K562 (cell line): ENCODE results near the gene SERPIND1. TPM values are rescaled to one million over a fixed set of nuclear protein-coding genes. Genes with fewer than 3 reads are reported as not detected.

Experiments
- ATAC-seq: fragments of 200-7000 bp; cut with Tn5 transposase; 3 replicates; pipeline ENCODE4 v1.9.1; 2020; ENCODE audit warnings: moderate library complexity
- BruUV-seq: library from RNA; stranded (reverse); fragments of 400-500 nt; replicated peaks from 2 replicates; lab custom pipeline; 2021; lab: Mats Ljungman, UMichigan
- CTCF ChIA-PET: fragments of 300-600 bp; formaldehyde crosslinking; extraction: SDS; loops from one replicate; lab custom pipeline; 2021; ENCODE audit warnings: low intra/inter-chr PET ratio; lab: Yijun Ruan, JAX
- POLR2A ChIA-PET: fragments of 300-600, 350-650 bp; sonication (Branson Sonifier 250); formaldehyde crosslinking; extraction: SDS; loops from one replicate; lab custom pipeline; 2021; ENCODE audit warnings: antibody characterized with exemption, inconsistent platforms; lab: Yijun Ruan, JAX
- DNase-seq, 4 experiments: peaks; one replicate each; pipeline versions ENCODE4 v3.0.0 to v3.0.0-alpha.2; 2011 to 2018; ENCODE audit warnings: low spot score in 3 of 4, mixed read lengths in 3 of 4; ENCODE audit errors: extremely low read depth in 1 of 4
- FAIRE-seq: peaks from 2 replicates; lab custom pipeline; 2011; peaks lifted over from hg19 to GRCh38; lab: Jason Lieb, UNC
- H2AFZ ChIP-seq: 2 replicates; pipeline ENCODE4 v1.6.0; 2011; ENCODE audit warnings: low read depth, low read length, control low read depth, inconsistent platforms
- H3K27ac ChIP-seq: fragments of 200-600 bp; 3 replicates; pipeline ENCODE4 v1.8.0; 2011; ENCODE audit warnings: low read depth, mild to moderate bottlenecking, control low read depth, inconsistent platforms, low read length, moderate library complexity, mixed read lengths; ENCODE audit errors: extremely low read depth
- H3K27me3 ChIP-seq, 2 experiments: fragments of 300-600 bp in 1 of 2; 2 replicates in 1 of 2; 3 replicates in 1 of 2; pipeline versions ENCODE4 v1.6.0 to v1.8.0; 2011; ENCODE audit warnings: inconsistent platforms in 2 of 2, low read length in 2 of 2, mild to moderate bottlenecking in 1 of 2, mixed read lengths in 1 of 2, moderate library complexity in 1 of 2; ENCODE audit not compliant: control insufficient read depth in 2 of 2, insufficient read depth in 2 of 2
- H3K36me3 ChIP-seq: fragments of 300-600 bp; 3 replicates; pipeline ENCODE4 v1.8.0; 2011; ENCODE audit warnings: mild to moderate bottlenecking, low read length, inconsistent platforms; ENCODE audit not compliant: control insufficient read depth, insufficient read depth
- H3K4me1 ChIP-seq, 2 experiments: fragments of 200-600 bp in 1 of 2; replicated peaks in 1 of 2; 2 replicates in 1 of 2; 3 replicates in 1 of 2; pipeline versions ENCODE4 v1.5.1 to v1.8.0; 2011; ENCODE audit warnings: inconsistent platforms in 2 of 2, low read length in 2 of 2, mild to moderate bottlenecking in 1 of 2, mixed read lengths in 1 of 2, moderate library complexity in 1 of 2; ENCODE audit not compliant: control insufficient read depth in 2 of 2, insufficient read depth in 2 of 2
- H3K4me2 ChIP-seq: 2 replicates; pipeline ENCODE4 v1.6.1; 2011; ENCODE audit warnings: low read length, control low read depth, inconsistent platforms, mixed read lengths; ENCODE audit not compliant: insufficient read depth
- H3K4me3 ChIP-seq: fragments of 200-600 bp; sonication (generic), shearing (Covaris generic); 2 replicates; pipeline ENCODE4 v1.5.1; 2016; ENCODE audit warnings: control low read depth, inconsistent platforms
- H3K79me2 ChIP-seq: fragments of 200-600 bp; 3 replicates; pipeline ENCODE4 v1.8.0; 2011; ENCODE audit warnings: low read length, inconsistent platforms; ENCODE audit not compliant: control insufficient read depth, insufficient read depth
- H3K9ac ChIP-seq, 2 experiments: 2 replicates each; pipeline versions ENCODE4 v1.6.0 to v1.6.1; 2011; ENCODE audit warnings: low read depth in 2 of 2, low read length in 2 of 2, control low read depth in 1 of 2, inconsistent platforms in 1 of 2, mild to moderate bottlenecking in 1 of 2, mixed read lengths in 1 of 2; ENCODE audit not compliant: insufficient read depth in 1 of 2
- H3K9me1 ChIP-seq: one replicate; pipeline ENCODE4 v1.6.0; 2011; ENCODE audit warnings: inconsistent platforms, mild to moderate bottlenecking, low read length, moderate library complexity; ENCODE audit not compliant: control insufficient read depth, insufficient read depth
- H3K9me3 ChIP-seq: replicated peaks from 2 replicates; pipeline ENCODE4 v1.5.1; 2011; ENCODE audit warnings: low read depth, low read length, inconsistent platforms; ENCODE audit not compliant: control insufficient read depth, insufficient read depth
- H4K20me1 ChIP-seq: replicated peaks from 2 replicates; pipeline ENCODE4 v1.6.1; 2011; ENCODE audit warnings: low read length, inconsistent platforms, mixed read lengths; ENCODE audit not compliant: control insufficient read depth, insufficient read depth
- ADNP ChIP-seq: fragments of 200-800 bp; sonication (Bioruptor generic); IDR thresholded peaks from 2 replicates; pipeline ENCODE4 v1.6.1; 2016; ENCODE audit warnings: missing genetic modification characterization, missing compliant biosample characterization
- EP300 ChIP-seq: IDR thresholded peaks from 2 replicates; pipeline ENCODE4 v1.6.1; 2012; ENCODE audit warnings: low read length, improper control_type of control experiment
- GATAD2B ChIP-seq: fragments of 450-650 bp; IDR thresholded peaks from 2 replicates; pipeline ENCODE4 v1.6.1; 2017; ENCODE audit warnings: mild to moderate bottlenecking, borderline replicate concordance
- HNRNPLL ChIP-seq: fragments of 200-400 bp; formaldehyde crosslinking; IDR thresholded peaks from 2 replicates; pipeline ENCODE4 v1.6.1; 2017; ENCODE audit warnings: low read length, low read depth, mild to moderate bottlenecking; ENCODE audit not compliant: poor library complexity, severe bottlenecking
- KLF16 ChIP-seq: IDR thresholded peaks from 2 replicates; pipeline ENCODE4 v1.6.1; 2016; ENCODE audit warnings: antibody characterized with exemption
- LCOR ChIP-seq: sonication (generic); formaldehyde crosslinking; IDR thresholded peaks from 2 replicates; pipeline ENCODE4 v1.8.0; 2022; ENCODE audit warnings: mild to moderate bottlenecking, missing genetic modification reagents
- SMC3 ChIP-seq: conservative IDR thresholded peaks from 2 replicates; pipeline ENCODE4 v1.6.1; 2011; ENCODE audit warnings: low read depth, low read length, improper control_type of control experiment; ENCODE audit not compliant: insufficient read depth
- SREBF2 ChIP-seq: sonication (generic); formaldehyde crosslinking; IDR thresholded peaks from 2 replicates; pipeline ENCODE4 v1.4.0; 2020; ENCODE audit warnings: mild to moderate bottlenecking, missing genetic modification reagents
- TEAD4 ChIP-seq, 2 experiments: sonication (generic) in 1 of 2; formaldehyde crosslinking in 1 of 2; IDR thresholded peaks; 2 replicates each; pipeline versions ENCODE4 v1.6.1 to v1.8.0; 2012 to 2022; ENCODE audit warnings: borderline replicate concordance in 1 of 2, inconsistent platforms in 1 of 2, low read length in 1 of 2, mild to moderate bottlenecking in 1 of 2, missing genetic modification reagents in 1 of 2
- U2AF2 ChIP-seq: fragments of 200-400 bp; formaldehyde crosslinking; optimal IDR thresholded peaks from 2 replicates; pipeline ENCODE3; 2017; ENCODE audit warnings: low read depth, mild to moderate bottlenecking, low read length
- ZNF124 ChIP-seq: sonication (generic); formaldehyde crosslinking; IDR thresholded peaks from 2 replicates; pipeline ENCODE4 v1.8.1; 2022; ENCODE audit warnings: missing genetic modification reagents
- ZNF174 ChIP-seq: fragments of 250-450 bp; sonication (Bioruptor Pico); IDR thresholded peaks from 2 replicates; pipeline ENCODE4 v1.4.0; 2020; ENCODE audit warnings: mild to moderate bottlenecking
- ZNF277 ChIP-seq: fragments of 250-450 bp; sonication (Bioruptor Pico); IDR thresholded peaks from 2 replicates; pipeline ENCODE4 v1.8.0; 2022; ENCODE audit warnings: inconsistent platforms, mild to moderate bottlenecking, moderate library complexity, borderline replicate concordance
- ZNF316 ChIP-seq: fragments of 450-650 bp; IDR thresholded peaks from 2 replicates; pipeline ENCODE4 v1.6.1; 2016
- ZNF436 ChIP-seq: fragments of 250-450, 450-650 bp; sonication (Bioruptor Pico); formaldehyde crosslinking; IDR thresholded peaks from 2 replicates; pipeline ENCODE4 v1.7.0; 2020; ENCODE audit warnings: mild to moderate bottlenecking
- WGBS: fragments of 100-300 bp; shearing (Covaris generic); methylation state at CpG from one replicate; pipeline ENCODE4 v1.1.6; 2016; ENCODE audit warnings: low coverage, mixed read lengths; ENCODE audit not compliant: insufficient coverage; ENCODE audit errors: missing lambda C conversion rate; 5-methylcytosine and 5-hydroxymethylcytosine counted together
- in situ Hi-C: fragments of 300-500 bp; cut with MboI; formaldehyde crosslinking; loops from 4 replicates; pipeline ENCODE4 v1.15.0; 2018; ENCODE audit warnings: inconsistent platforms, mixed read lengths
- intact Hi-C: fragments of 100-400 bp; cut with micrococcal nuclease; formaldehyde crosslinking; loops from 2 replicates; pipeline ENCODE4 v1.14.2; 2022
- polyA plus RNA-seq, 8 experiments: library from polyadenylated mRNA; depleted of rRNA in 4 of 8; stranded (reverse) in 5 of 8; unstranded in 3 of 8; fragments of >200 nt; fragmentation: Nextera tagmentation in 2 of 8; fragmentation: Illumina TruSeq in 1 of 8; extraction: Ambion mirVana in 2 of 8; extraction: Trizol in 1 of 8; gene quantifications; 2 replicates each; pipeline versions ENCODE4 v1.2.1 to v1.2.3, GENCODE V29; 2011 to 2014; ENCODE audit warnings: inconsistent platforms in 1 of 8, missing spikeins in 1 of 8
- total RNA-seq, 7 experiments: library from RNA; depleted of rRNA in 6 of 7; stranded (reverse); fragments of >200 nt in 6 of 7; fragmentation: Illumina TruSeq in 2 of 7; extraction: Trizol in 2 of 7; gene quantifications; 2 replicates each; pipeline versions ENCODE4 v1.2.1 to v1.2.3, GENCODE V29; 2011 to 2021; ENCODE audit warnings: low replicate concordance in 1 of 7
- TF ChIP-seq, protein P1 (sequence below): fragments of 450-650 bp; IDR thresholded peaks from 2 replicates; pipeline ENCODE4 v1.6.1; 2016; ENCODE audit warnings: low read depth, mild to moderate bottlenecking, moderate library complexity
- TF ChIP-seq, protein P2 (sequence below): fragments of 450-650 bp; formaldehyde crosslinking; IDR thresholded peaks from 2 replicates; pipeline ENCODE4 v1.4.0; 2020; ENCODE audit warnings: mild to moderate bottlenecking, moderate library complexity
- TF ChIP-seq, protein P3 (sequence below): fragments of 450-650 bp; IDR thresholded peaks from 2 replicates; pipeline ENCODE4 v1.6.1; 2016; ENCODE audit warnings: antibody characterized with exemption

SERPIND1 gene
- total and polyA plus RNA-seq, 9 of the 15 experiments (the other 6 are each of a cell fraction or from before 2014, with no cell fraction given), result 0.04 to 0.11 (median 0.09) TPM; not detected in 6

DNA sequence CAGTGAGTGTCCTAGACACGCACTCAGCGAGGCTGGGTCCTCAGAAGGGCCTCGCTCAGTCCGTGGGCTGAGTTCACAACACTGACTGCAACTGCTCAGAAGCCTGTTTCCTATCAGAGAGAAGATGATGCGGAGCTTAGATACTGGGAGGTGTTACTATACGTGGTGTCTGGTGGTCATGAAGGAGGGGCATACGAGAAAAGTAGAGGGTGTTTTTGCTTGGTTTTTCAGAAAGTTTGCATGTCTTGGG is 9.5 kb upstream of the SERPIND1 start (continued):
- TF ChIP-seq U2AF2, result no peak
- peak; percentile 68 for TF ChIP-seq ZNF124 (CRISPR knock-in tag)
- TF ChIP-seq, protein P1, sequence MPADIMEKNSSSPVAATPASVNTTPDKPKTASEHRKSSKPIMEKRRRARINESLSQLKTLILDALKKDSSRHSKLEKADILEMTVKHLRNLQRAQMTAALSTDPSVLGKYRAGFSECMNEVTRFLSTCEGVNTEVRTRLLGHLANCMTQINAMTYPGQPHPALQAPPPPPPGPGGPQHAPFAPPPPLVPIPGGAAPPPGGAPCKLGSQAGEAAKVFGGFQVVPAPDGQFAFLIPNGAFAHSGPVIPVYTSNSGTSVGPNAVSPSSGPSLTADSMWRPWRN, result no peak
- no peak for TF ChIP-seq SMC3
- TF ChIP-seq, protein P2, sequence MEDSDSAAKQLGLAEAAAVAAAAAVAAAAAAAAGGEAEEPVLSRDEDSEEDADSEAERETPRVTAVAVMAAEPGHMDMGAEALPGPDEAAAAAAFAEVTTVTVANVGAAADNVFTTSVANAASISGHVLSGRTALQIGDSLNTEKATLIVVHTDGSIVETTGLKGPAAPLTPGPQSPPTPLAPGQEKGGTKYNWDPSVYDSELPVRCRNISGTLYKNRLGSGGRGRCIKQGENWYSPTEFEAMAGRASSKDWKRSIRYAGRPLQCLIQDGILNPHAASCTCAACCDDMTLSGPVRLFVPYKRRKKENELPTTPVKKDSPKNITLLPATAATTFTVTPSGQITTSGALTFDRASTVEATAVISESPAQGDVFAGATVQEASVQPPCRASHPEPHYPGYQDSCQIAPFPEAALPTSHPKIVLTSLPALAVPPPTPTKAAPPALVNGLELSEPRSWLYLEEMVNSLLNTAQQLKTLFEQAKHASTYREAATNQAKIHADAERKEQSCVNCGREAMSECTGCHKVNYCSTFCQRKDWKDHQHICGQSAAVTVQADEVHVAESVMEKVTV (CRISPR knock-in tag), result no peak
- no peak for TF ChIP-seq LCOR (CRISPR knock-in tag)

- Histone ChIP-seq H3K9me3 (no peaks in the 10 kb centered on the region), H3K4me3 (no peak overlapping the region), H3K27me3 (no peaks in the 10 kb centered on the region), H3K4me2 (no peak overlapping the region), H3K9ac (peak overlapping the region in 1 of 2 experiments; percentile 3; a peak in 1 of 4 replicates), H3K9me1 (peaks cover 11% of the 10 kb centered on the region), H3K27ac (no peak overlapping the region), H4K20me1 (no peaks in the 10 kb centered on the region; the same call in 1 of the 2 replicates), H2AFZ (no peak overlapping the region), H3K79me2 (no peaks in the 10 kb centered on the region), H3K36me3 (peaks cover 62% of the 10 kb centered on the region), H3K4me1 (peaks cover 7 to 10% of the 10 kb centered on the region in 2 experiments; a peak in 4 of 5 replicates)
- 89% methylated on average over 10 of the region's 10 CpGs for WGBS
- DNase-seq (no peak), FAIRE-seq (no peak), ATAC-seq (no peak)
- CTCF ChIA-PET, result interaction anchor here (0.6 kb wide), 1 partner anchor 296 kb away, joined by 5 read pairs; no protein-coding TSS in a partner anchor
- BruUV-seq, result no TSS peak
- intact Hi-C loops, result loop anchor here (5.0 kb wide), 1 partner anchor 42 kb away; no protein-coding TSS in a partner anchor
- POLR2A ChIA-PET, result interaction anchor here (1.1 to 3.6 kb wide), 6 partner anchors 9 to 34 kb away, joined by 3 to 21 read pairs (median 6); partner anchors contain the start of gene SERPIND1
- in situ Hi-C loops, result no loop called here
- TF ChIP-seq TEAD4 (IDR thresholded peaks at IDR 0.05; ENCODE audit: low read length) (no peak), TEAD4 (CRISPR knock-in tag; IDR thresholded peaks at IDR 0.05; ENCODE audit: borderline replicate concordance) (peak; percentile 72; the same call in 1 of the 2 replicates), ZNF436 (CRISPR knock-in tag) (0 out of 2 replicates have a peak, but pooled peaks have one; percentile 6), SREBF2 (CRISPR knock-in tag) (no peak), EP300 (no peak), ADNP (tag) (no peak), HNRNPLL (peak; percentile 6), ZNF174 (CRISPR knock-in tag) (no peak), ZNF277 (0 out of 2 replicates have a peak, but pooled peaks have one; percentile 53), GATAD2B (no peak), KLF16 (no peak), ZNF316 (no peak)
- TF ChIP-seq, protein P3, sequence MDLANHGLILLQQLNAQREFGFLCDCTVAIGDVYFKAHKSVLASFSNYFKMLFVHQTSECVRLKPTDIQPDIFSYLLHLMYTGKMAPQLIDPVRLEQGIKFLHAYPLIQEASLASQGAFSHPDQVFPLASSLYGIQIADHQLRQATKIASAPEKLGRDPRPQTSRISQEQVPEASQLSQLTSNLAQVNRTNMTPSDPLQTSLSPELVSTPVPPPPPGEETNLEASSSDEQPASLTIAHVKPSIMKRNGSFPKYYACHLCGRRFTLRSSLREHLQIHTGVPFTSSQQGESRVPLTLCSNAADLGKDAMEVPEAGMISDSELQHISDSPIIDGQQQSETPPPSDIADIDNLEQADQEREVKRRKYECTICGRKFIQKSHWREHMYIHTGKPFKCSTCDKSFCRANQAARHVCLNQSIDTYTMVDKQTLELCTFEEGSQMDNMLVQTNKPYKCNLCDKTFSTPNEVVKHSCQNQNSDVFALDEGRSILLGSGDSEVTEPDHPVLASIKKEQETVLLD, result no peak
These were observed 9.2 kb upstream of the SERPIND1 start for GRCh38 chr22:20764729-20765128.
